Vagina (tissue), 2 donors: Measurements from ENCODE around the gene GRIN2A. TPM values are rescaled to one million over a fixed set of nuclear protein-coding genes. Genes with fewer than 3 reads are reported as not detected.

Experiments
- DNase-seq, 2 donors: peaks; one replicate each; pipeline ENCODE4 v3.0.0-alpha.2; 2017; ENCODE audit errors: extremely low spot score in 2 of 2
- H3K27ac ChIP-seq: fragments of 200-600 bp; sonication (generic); one replicate; pipeline ENCODE4 v1.5.1; 2019
- H3K27me3 ChIP-seq: fragments of 200-600 bp; sonication (generic); one replicate; pipeline ENCODE4 v1.5.1; 2019
- H3K36me3 ChIP-seq, 2 donors: fragments of 200-600 bp; sonication (generic); one replicate each; pipeline ENCODE4 v1.5.1; 2017 to 2019
- H3K4me1 ChIP-seq: fragments of 200-600 bp; sonication (generic); one replicate; pipeline ENCODE4 v1.5.1; 2019
- H3K4me3 ChIP-seq, 2 donors: fragments of 200-600 bp; sonication (generic); 1 replicate in 1 of 2; 2 replicates in 1 of 2; pipeline ENCODE4 v1.5.1; 2016 to 2019
- H3K9me3 ChIP-seq: fragments of 200-600 bp; sonication (generic); one replicate; pipeline ENCODE4 v1.5.1; 2019
- CTCF ChIP-seq, 3 experiments: fragments of 450-650 bp in 2 of 3; fragments of 200-600 bp in 1 of 3; sonication (generic) in 1 of 3; IDR thresholded peaks; one replicate each; pipeline ENCODE4 v1.5.1; 2017 to 2019; ENCODE audit warnings: antibody characterized with exemption in 3 of 3, mild to moderate bottlenecking in 2 of 3, moderate library complexity in 2 of 3
- POLR2A ChIP-seq, 2 donors: fragments of 450-650 bp; IDR thresholded peaks; one replicate each; pipeline ENCODE4 v1.6.1; 2017; ENCODE audit warnings: antibody characterized with exemption in 2 of 2, mild to moderate bottlenecking in 2 of 2, moderate library complexity in 2 of 2
- POLR2AphosphoS5 ChIP-seq, 2 donors: sonication (generic); formaldehyde crosslinking; IDR thresholded peaks; one replicate each; pipeline ENCODE4 v1.9.0; 2017; ENCODE audit warnings: antibody characterized with exemption in 2 of 2, mild to moderate bottlenecking in 2 of 2, low read depth in 1 of 2; ENCODE audit not compliant: insufficient read depth in 1 of 2
- intact Hi-C: fragments of 100-400 bp; cut with DNase I; formaldehyde crosslinking; loops from one replicate; pipeline ENCODE4 v1.15.1; 2023
- total RNA-seq: library from RNA; depleted of rRNA; stranded (reverse); fragments of >200 nt; gene quantifications from one replicate; pipeline ENCODE4 v1.2.3, GENCODE V29; 2016

The GRIN2A gene
- total RNA-seq, 1 donor from 2014 or later = 1.5 TPM

DNA sequence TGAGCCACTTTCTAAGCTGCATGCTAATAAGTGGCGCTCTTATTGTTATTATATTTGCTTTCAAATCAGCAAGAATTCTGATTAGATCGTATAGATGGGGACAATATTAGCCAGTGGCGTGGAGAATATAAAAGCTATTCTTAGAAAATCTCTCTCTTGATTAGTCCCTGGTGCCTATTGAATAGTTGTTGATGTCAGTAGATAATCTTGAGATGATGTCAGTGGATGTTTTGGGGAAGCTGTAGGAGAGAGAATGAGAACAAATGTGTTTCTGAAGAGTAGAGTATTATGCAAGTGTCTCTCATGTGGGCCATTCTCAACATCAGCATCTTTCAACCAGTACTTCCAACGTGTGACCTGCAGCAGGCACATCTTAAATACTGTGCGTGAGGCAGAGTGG is 445.7 kb downstream of the GRIN2A start:
- DNase-seq = no peak
- Histone ChIP-seq H3K27ac (no peak overlapping the region), H3K36me3 (no peaks in the 10 kb centered on the region), H3K27me3 (no peaks in the 10 kb centered on the region), H3K4me1 (no peaks in the 10 kb centered on the region), H3K9me3 (no peaks in the 10 kb centered on the region), H3K4me3 (no peak overlapping the region)
- intact Hi-C loops = no loop called here
- TF ChIP-seq POLR2A (IDR thresholded peaks at IDR 0.05) (no peak), POLR2AphosphoS5 (IDR thresholded peaks at IDR 0.05; ENCODE audit: insufficient read depth in 1 of 2, low read depth in 1 of 2) (no peak), CTCF (IDR thresholded peaks at IDR 0.05) (no peak)

DNA sequence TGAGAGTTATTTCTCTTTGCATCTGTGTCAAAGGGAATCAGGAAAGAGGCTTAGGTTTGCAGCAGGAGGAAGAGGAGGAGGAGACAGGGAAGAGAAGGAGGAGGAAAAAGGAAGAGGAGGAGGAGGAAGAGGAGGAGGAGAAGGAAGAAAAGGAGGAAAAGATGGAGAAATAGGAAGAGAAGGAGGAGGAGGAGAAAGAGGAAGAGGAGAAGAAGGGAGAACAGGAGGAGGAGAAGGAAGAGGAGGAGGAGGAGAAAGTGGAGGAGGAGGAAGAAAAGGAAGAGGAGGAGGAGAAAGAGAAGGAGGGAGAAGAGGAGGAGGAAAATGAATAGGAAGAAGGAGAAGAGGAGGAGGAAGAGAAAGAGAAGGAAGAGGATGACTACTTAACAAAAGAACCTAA is 459.1 kb downstream of the GRIN2A start:
- intact Hi-C loops = no loop called here
- H3K27me3 ChIP-seq = no peaks in the 10 kb centered on the region
- H3K9me3 ChIP-seq = no peaks in the 10 kb centered on the region
- H3K4me3 ChIP-seq = no peak overlapping the region
- no peak for DNase-seq
- TF ChIP-seq POLR2AphosphoS5 (IDR thresholded peaks at IDR 0.05; ENCODE audit: insufficient read depth in 1 of 2, low read depth in 1 of 2) = no peak
- no peak for TF ChIP-seq CTCF (IDR thresholded peaks at IDR 0.05)
- H3K27ac ChIP-seq = no peak overlapping the region
- no peaks in the 10 kb centered on the region for H3K4me1 ChIP-seq
- no peaks in the 10 kb centered on the region for H3K36me3 ChIP-seq

DNA sequence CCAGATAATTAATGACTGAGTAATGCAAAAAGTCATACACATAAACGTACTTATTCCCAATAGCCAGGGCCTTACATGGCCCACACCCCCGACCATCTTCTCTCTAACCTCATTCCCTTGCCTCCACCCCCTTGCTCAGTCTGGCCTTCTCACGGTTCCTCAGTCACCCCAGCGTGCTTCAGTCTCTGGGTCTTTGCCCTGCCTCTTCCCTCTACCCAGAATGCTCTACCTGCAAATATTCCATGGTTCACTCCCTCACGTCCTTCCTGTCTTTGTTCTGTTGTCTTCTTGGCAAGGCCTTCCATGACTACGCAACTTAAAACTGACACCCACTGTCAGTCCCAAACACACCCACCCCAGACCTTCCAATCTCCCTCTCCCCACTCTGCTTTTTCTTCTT is 468.3 kb downstream of the GRIN2A start:
- Histone ChIP-seq H3K27me3 (no peaks in the 10 kb centered on the region), H3K36me3 (no peaks in the 10 kb centered on the region), H3K4me1 (no peaks in the 10 kb centered on the region), H3K27ac (no peak overlapping the region), H3K4me3 (no peak overlapping the region), H3K9me3 (no peaks in the 10 kb centered on the region)
- TF ChIP-seq CTCF (IDR thresholded peaks at IDR 0.05) = no peak
- TF ChIP-seq POLR2AphosphoS5 (IDR thresholded peaks at IDR 0.05; ENCODE audit: insufficient read depth in 1 of 2, low read depth in 1 of 2) = no peak
- TF ChIP-seq POLR2A (IDR thresholded peaks at IDR 0.05) = no peak
- peak in 1 of 2 donors; percentile 54 for DNase-seq
- intact Hi-C loops = no loop called here

- Histone ChIP-seq H3K27me3 (no peaks in the 10 kb centered on the region), H3K36me3 (no peaks in the 10 kb centered on the region), H3K4me3 (no peak overlapping the region), H3K4me1 (no peaks in the 10 kb centered on the region), H3K27ac (no peak overlapping the region), H3K9me3 (no peaks in the 10 kb centered on the region)
- TF ChIP-seq CTCF (IDR thresholded peaks at IDR 0.05) (no peak), POLR2AphosphoS5 (IDR thresholded peaks at IDR 0.05; ENCODE audit: insufficient read depth in 1 of 2, low read depth in 1 of 2) (no peak), POLR2A (IDR thresholded peaks at IDR 0.05) (no peak)
- no peak for DNase-seq
- intact Hi-C loops = no loop called here
These were observed 469.1 kb downstream of the GRIN2A start for GRCh38 chr16:9713156-9713555.

- H3K36me3 ChIP-seq = no peaks in the 10 kb centered on the region
- no peaks in the 10 kb centered on the region for H3K27me3 ChIP-seq
- no peak for TF ChIP-seq POLR2AphosphoS5 (IDR thresholded peaks at IDR 0.05; ENCODE audit: insufficient read depth in 1 of 2, low read depth in 1 of 2)
- no peak for TF ChIP-seq POLR2A (IDR thresholded peaks at IDR 0.05)
- TF ChIP-seq CTCF (IDR thresholded peaks at IDR 0.05) = no peak
- no peak for DNase-seq
- intact Hi-C loops = no loop called here
- no peak overlapping the region for H3K4me3 ChIP-seq
- H3K9me3 ChIP-seq = no peaks in the 10 kb centered on the region
- no peaks in the 10 kb centered on the region for H3K4me1 ChIP-seq
- H3K27ac ChIP-seq = no peak overlapping the region
These were observed 473.1 kb downstream of the GRIN2A start for GRCh38 chr16:9708972-9709620.
